GM23338 (cell line): Measurements from ENCODE around the gene NPIPA5. TPM values are rescaled to one million over a fixed set of nuclear protein-coding genes. Genes with fewer than 3 reads are reported as not detected.

Experiments
- ATAC-seq: fragments of 200-7000 bp; cut with Tn5 transposase; 3 replicates; pipeline ENCODE4 v1.9.1; 2020
- DNase-seq: peaks from one replicate; pipeline ENCODE4 v3.0.0-alpha.2; 2015; ENCODE audit warnings: low spot score
- H2AFZ ChIP-seq: fragments of 200-600 bp; sonication (generic); 2 replicates; pipeline ENCODE4 v1.8.0; 2016; ENCODE audit warnings: antibody characterized with exemption, mild to moderate bottlenecking, moderate library complexity
- H3F3A ChIP-seq: fragments of 200-600 bp; sonication (generic); replicated peaks from 2 replicates; pipeline ENCODE4 v1.8.0; 2017; ENCODE audit warnings: antibody characterized with exemption, mixed run types, low read depth
- H3K27ac ChIP-seq: fragments of 200-600 bp; sonication (generic); 2 replicates; pipeline ENCODE4 v1.6.1; 2016; ENCODE audit warnings: low read depth
- H3K27me3 ChIP-seq: fragments of 200-600 bp; sonication (generic); 2 replicates; pipeline ENCODE4 v1.8.0; 2016; ENCODE audit warnings: mild to moderate bottlenecking, mixed run types, moderate library complexity; ENCODE audit not compliant: insufficient read depth
- H3K36me3 ChIP-seq: fragments of 200-600 bp; sonication (generic); 2 replicates; pipeline ENCODE4 v1.8.0; 2016; ENCODE audit warnings: mild to moderate bottlenecking; ENCODE audit not compliant: insufficient read depth
- H3K4me1 ChIP-seq: fragments of 200-600 bp; sonication (generic); 2 replicates; pipeline ENCODE4 v1.8.0; 2016; ENCODE audit warnings: mild to moderate bottlenecking, moderate library complexity; ENCODE audit not compliant: insufficient read depth
- H3K4me2 ChIP-seq: fragments of 200-600 bp; sonication (generic); 2 replicates; pipeline ENCODE4 v1.7.1; 2017; ENCODE audit warnings: mixed run types
- H3K4me3 ChIP-seq: fragments of 200-600 bp; sonication (generic); 2 replicates; pipeline ENCODE4 v1.6.1; 2016; ENCODE audit warnings: mixed run types
- H3K79me2 ChIP-seq: fragments of 200-600 bp; sonication (generic); replicated peaks from 2 replicates; pipeline ENCODE4 v1.8.0; 2017; ENCODE audit warnings: mild to moderate bottlenecking; ENCODE audit not compliant: insufficient read depth
- H3K9me2 ChIP-seq: fragments of 200-600 bp; sonication (generic); 2 replicates; pipeline ENCODE4 v1.8.0; 2017; ENCODE audit not compliant: insufficient read depth
- H4K20me1 ChIP-seq: fragments of 200-600 bp; sonication (generic); replicated peaks from 2 replicates; pipeline ENCODE4 v1.8.0; 2017; ENCODE audit warnings: mild to moderate bottlenecking; ENCODE audit not compliant: insufficient read depth
- H3K27ac Mint-ChIP-seq: 2 replicates; pipeline ENCODE4 v1.8.0; 2020; ENCODE audit warnings: inconsistent platforms, mild to moderate bottlenecking, moderate library complexity, mixed read lengths
- H3K27me3 Mint-ChIP-seq: 3 replicates; pipeline ENCODE4 v1.8.0; 2022; ENCODE audit warnings: low read depth, mild to moderate bottlenecking, moderate library complexity, mixed read lengths, inconsistent platforms; ENCODE audit not compliant: insufficient read depth, poor library complexity
- H3K36me3 Mint-ChIP-seq: 3 replicates; pipeline ENCODE4 v1.8.0; 2021; ENCODE audit warnings: low read depth, mild to moderate bottlenecking, inconsistent platforms, moderate library complexity, mixed read lengths
- H3K4me1 Mint-ChIP-seq: 3 replicates; pipeline ENCODE4 v1.8.0; 2020; ENCODE audit warnings: mild to moderate bottlenecking, inconsistent platforms, mixed read lengths
- H3K4me3 Mint-ChIP-seq: 3 replicates; pipeline ENCODE4 v1.8.0; 2021; ENCODE audit warnings: moderate library complexity, mild to moderate bottlenecking, inconsistent platforms, mixed read lengths
- H3K9me3 Mint-ChIP-seq: 3 replicates; pipeline ENCODE4 v1.8.0; 2020; ENCODE audit warnings: moderate library complexity, mild to moderate bottlenecking, inconsistent platforms, mixed read lengths
- CREB1 ChIP-seq: fragments of 250-450 bp; sonication (Bioruptor Pico); IDR thresholded peaks from 2 replicates; pipeline ENCODE4 v1.5.0; 2020; ENCODE audit warnings: low read depth, mild to moderate bottlenecking, moderate library complexity
- EZH2phosphoT487 ChIP-seq: fragments of 200-600 bp; sonication (generic); IDR thresholded peaks from one replicate; pipeline ENCODE4 v1.8.1; 2018; ENCODE audit warnings: antibody characterized with exemption; ENCODE audit not compliant: unreplicated experiment
- JUNB ChIP-seq: IDR thresholded peaks from one replicate; pipeline ENCODE4 v1.6.1; 2016; ENCODE audit warnings: antibody characterized with exemption; ENCODE audit not compliant: unreplicated experiment
- STAT1 ChIP-seq: IDR thresholded peaks from one replicate; pipeline ENCODE4 v1.6.1; 2016; ENCODE audit warnings: antibody characterized with exemption; ENCODE audit not compliant: unreplicated experiment
- polyA plus RNA-seq: library from polyadenylated mRNA; unstranded; fragments of >200 nt; fragmentation: Nextera tagmentation; extraction: Ambion mirVana; gene quantifications from 2 replicates; pipeline ENCODE4 v1.2.1, GENCODE V29; 2016
- total RNA-seq: library from RNA; depleted of rRNA; stranded (reverse); fragments of >200 nt; shearing (Covaris generic); gene quantifications from 2 replicates; pipeline ENCODE4 v1.2.3, GENCODE V29; 2014
- TF ChIP-seq, protein P1 (sequence below): fragments of 250-450 bp; sonication (Bioruptor Pico); IDR thresholded peaks from 2 replicates; pipeline ENCODE4 v1.5.0; 2020; ENCODE audit warnings: mild to moderate bottlenecking, moderate library complexity

NPIPA5 gene
- total and polyA plus RNA-seq, 2 experiments from 2014 or later: 0.56 to 2.7 TPM

- Histone ChIP-seq H3K4me2 (no peak overlapping the region), H3K4me3 (no peak overlapping the region), H2AFZ (no peak overlapping the region), H3K27ac (no peak overlapping the region), H3K4me1 (no peaks in the 10 kb centered on the region), H3K36me3 (no peaks in the 10 kb centered on the region), H3K9me2 (no peaks in the 10 kb centered on the region), H4K20me1 (0 out of 2 replicates have a peak, but pooled peaks cover 3% of the 10 kb centered on the region), H3K79me2 (no peaks in the 10 kb centered on the region), H3K27me3 (no peaks in the 10 kb centered on the region), H3F3A (no peaks in the 10 kb centered on the region)
- no peaks in the 10 kb centered on the region for H3K9me3 Mint-ChIP-seq
- ATAC-seq: no peak
- no peaks in the 10 kb centered on the region for H3K36me3 Mint-ChIP-seq
- no peak for TF ChIP-seq CREB1
- no peak for TF ChIP-seq STAT1
- H3K4me1 Mint-ChIP-seq: no peaks in the 10 kb centered on the region
- H3K27me3 Mint-ChIP-seq: peaks cover 3% of the 10 kb centered on the region
- H3K4me3 Mint-ChIP-seq: no peak overlapping the region
- no peak for DNase-seq
- no peak overlapping the region for H3K27ac Mint-ChIP-seq
Measured at GRCh38 chr16:15418206-15418605, 40.1 kb upstream of the NPIPA5 start.

- Histone ChIP-seq H3K27ac (no peak overlapping the region), H2AFZ (no peak overlapping the region), H3K4me2 (no peak overlapping the region), H3K9me2 (no peaks in the 10 kb centered on the region), H3F3A (no peaks in the 10 kb centered on the region), H3K79me2 (no peaks in the 10 kb centered on the region), H3K36me3 (no peaks in the 10 kb centered on the region), H4K20me1 (0 out of 2 replicates have a peak, but pooled peaks cover 3% of the 10 kb centered on the region), H3K4me3 (no peak overlapping the region), H3K4me1 (no peaks in the 10 kb centered on the region), H3K27me3 (no peaks in the 10 kb centered on the region)
- H3K36me3 Mint-ChIP-seq: no peaks in the 10 kb centered on the region
- no peak for ATAC-seq
- no peak for DNase-seq
- H3K4me1 Mint-ChIP-seq: no peaks in the 10 kb centered on the region
- no peak overlapping the region for H3K4me3 Mint-ChIP-seq
- H3K27me3 Mint-ChIP-seq: peaks cover 3% of the 10 kb centered on the region
- no peak overlapping the region for H3K27ac Mint-ChIP-seq
- no peaks in the 10 kb centered on the region for H3K9me3 Mint-ChIP-seq
- no peak for TF ChIP-seq JUNB
- no peak for TF ChIP-seq EZH2phosphoT487
- TF ChIP-seq, protein P1, sequence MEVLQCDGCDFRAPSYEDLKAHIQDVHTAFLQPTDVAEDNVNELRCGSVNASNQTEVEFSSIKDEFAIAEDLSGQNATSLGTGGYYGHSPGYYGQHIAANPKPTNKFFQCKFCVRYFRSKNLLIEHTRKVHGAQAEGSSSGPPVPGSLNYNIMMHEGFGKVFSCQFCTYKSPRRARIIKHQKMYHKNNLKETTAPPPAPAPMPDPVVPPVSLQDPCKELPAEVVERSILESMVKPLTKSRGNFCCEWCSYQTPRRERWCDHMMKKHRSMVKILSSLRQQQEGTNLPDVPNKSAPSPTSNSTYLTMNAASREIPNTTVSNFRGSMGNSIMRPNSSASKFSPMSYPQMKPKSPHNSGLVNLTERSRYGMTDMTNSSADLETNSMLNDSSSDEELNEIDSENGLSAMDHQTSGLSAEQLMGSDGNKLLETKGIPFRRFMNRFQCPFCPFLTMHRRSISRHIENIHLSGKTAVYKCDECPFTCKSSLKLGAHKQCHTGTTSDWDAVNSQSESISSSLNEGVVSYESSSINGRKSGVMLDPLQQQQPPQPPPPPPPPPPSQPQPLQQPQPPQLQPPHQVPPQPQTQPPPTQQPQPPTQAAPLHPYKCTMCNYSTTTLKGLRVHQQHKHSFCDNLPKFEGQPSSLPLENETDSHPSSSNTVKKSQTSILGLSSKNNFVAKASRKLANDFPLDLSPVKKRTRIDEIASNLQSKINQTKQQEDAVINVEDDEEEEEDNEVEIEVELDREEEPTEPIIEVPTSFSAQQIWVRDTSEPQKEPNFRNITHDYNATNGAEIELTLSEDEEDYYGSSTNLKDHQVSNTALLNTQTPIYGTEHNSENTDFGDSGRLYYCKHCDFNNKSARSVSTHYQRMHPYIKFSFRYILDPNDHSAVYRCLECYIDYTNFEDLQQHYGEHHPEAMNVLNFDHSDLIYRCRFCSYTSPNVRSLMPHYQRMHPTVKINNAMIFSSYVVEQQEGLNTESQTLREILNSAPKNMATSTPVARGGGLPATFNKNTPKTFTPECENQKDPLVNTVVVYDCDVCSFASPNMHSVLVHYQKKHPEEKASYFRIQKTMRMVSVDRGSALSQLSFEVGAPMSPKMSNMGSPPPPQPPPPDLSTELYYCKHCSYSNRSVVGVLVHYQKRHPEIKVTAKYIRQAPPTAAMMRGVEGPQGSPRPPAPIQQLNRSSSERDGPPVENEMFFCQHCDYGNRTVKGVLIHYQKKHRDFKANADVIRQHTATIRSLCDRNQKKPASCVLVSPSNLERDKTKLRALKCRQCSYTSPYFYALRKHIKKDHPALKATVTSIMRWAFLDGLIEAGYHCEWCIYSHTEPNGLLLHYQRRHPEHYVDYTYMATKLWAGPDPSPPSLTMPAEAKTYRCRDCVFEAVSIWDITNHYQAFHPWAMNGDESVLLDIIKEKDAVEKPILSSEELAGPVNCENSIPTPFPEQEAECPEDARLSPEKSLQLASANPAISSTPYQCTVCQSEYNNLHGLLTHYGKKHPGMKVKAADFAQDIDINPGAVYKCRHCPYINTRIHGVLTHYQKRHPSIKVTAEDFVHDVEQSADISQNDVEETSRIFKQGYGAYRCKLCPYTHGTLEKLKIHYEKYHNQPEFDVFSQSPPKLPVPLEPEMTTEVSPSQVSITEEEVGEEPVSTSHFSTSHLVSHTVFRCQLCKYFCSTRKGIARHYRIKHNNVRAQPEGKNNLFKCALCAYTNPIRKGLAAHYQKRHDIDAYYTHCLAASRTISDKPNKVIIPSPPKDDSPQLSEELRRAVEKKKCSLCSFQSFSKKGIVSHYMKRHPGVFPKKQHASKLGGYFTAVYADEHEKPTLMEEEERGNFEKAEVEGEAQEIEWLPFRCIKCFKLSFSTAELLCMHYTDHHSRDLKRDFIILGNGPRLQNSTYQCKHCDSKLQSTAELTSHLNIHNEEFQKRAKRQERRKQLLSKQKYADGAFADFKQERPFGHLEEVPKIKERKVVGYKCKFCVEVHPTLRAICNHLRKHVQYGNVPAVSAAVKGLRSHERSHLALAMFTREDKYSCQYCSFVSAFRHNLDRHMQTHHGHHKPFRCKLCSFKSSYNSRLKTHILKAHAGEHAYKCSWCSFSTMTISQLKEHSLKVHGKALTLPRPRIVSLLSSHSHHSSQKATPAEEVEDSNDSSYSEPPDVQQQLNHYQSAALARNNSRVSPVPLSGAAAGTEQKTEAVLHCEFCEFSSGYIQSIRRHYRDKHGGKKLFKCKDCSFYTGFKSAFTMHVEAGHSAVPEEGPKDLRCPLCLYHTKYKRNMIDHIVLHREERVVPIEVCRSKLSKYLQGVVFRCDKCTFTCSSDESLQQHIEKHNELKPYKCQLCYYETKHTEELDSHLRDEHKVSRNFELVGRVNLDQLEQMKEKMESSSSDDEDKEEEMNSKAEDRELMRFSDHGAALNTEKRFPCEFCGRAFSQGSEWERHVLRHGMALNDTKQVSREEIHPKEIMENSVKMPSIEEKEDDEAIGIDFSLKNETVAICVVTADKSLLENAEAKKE (CRISPR knock-in tag): no peak
Measured at GRCh38 chr16:15417197-15417596, 39.1 kb upstream of the NPIPA5 start.
